OCI-LY1 (cell line): Measurements from ENCODE around the gene USP15.

Experiments
- CTCF ChIP-seq: fragments of 200-600 bp; sonication (generic), shearing (Covaris generic); IDR thresholded peaks from 2 replicates; pipeline ENCODE4 v1.5.1; 2017; ENCODE audit warnings: mild to moderate bottlenecking, antibody characterized with exemption, low read length, moderate library complexity, mixed read lengths
- EZH2 ChIP-seq: fragments of 200-600 bp; sonication (generic), shearing (Covaris generic); IDR thresholded peaks from 2 replicates; pipeline ENCODE4 v1.8.0; 2017; ENCODE audit warnings: borderline replicate concordance, mixed run types, mild to moderate bottlenecking, antibody characterized with exemption, low read length, moderate library complexity, mixed read lengths

- no peak for TF ChIP-seq CTCF
- no peak for TF ChIP-seq EZH2
These were observed 154.0 kb downstream of the USP15 start for GRCh38 chr12:62414180-62414579.
